ENCODE measurements around the gene ING3.

ING3 gene

DNA sequence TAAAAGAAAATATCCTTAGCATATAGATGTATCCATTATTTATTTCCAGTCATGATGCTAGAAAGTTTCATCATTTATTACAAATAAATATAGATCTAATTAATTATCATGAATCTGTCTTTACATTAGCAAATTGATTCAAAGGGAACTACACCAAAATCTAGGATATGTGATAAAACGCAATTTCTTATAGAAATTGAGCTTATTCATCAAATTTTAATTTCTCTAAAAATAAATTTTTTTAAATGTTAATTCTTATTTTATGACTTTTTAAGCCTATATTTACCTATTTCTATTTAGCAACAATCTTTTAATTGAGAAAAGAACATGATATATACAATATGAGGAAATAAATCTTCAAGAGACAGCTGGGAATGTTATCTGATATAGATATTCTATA lies 34.0 kb upstream of the ING3 start:
- Histone ChIP-seq H3K27me3 (ENCODE audit: low read length) (no peaks in the 10 kb centered on the region), H3K9ac (ENCODE audit: low read length) (no peak overlapping the region), H3K4me3 (ENCODE audit: insufficient read depth, low read length, poor library complexity, severe bottlenecking) (no peak overlapping the region), H3K9me2 (replicated peaks; ENCODE audit: insufficient read depth, low read length) (no peaks in the 10 kb centered on the region), H3K79me2 (ENCODE audit: insufficient read depth, low read length) (no peaks in the 10 kb centered on the region), H3K27ac (ENCODE audit: low read depth, low read length) (no peak overlapping the region), H3K4me2 (ENCODE audit: low read depth, low read length, poor library complexity, severe bottlenecking) (no peak overlapping the region), H3F3A (ENCODE audit: insufficient read depth) (no peaks in the 10 kb centered on the region), H3K9me3 (ENCODE audit: insufficient read depth, low read length) (no peaks in the 10 kb centered on the region), H2AFZ (ENCODE audit: low read depth, low read length, severe bottlenecking) (no peak overlapping the region), H4K20me1 (ENCODE audit: low read depth, low read length) (no peaks in the 10 kb centered on the region), H3K36me3 (ENCODE audit: low read length) (no peaks in the 10 kb centered on the region)
- TF ChIP-seq EZH2phosphoT487 (conservative IDR thresholded peaks at IDR 0.05; ENCODE audit: low read length): no peak
- TF ChIP-seq, protein P1, sequence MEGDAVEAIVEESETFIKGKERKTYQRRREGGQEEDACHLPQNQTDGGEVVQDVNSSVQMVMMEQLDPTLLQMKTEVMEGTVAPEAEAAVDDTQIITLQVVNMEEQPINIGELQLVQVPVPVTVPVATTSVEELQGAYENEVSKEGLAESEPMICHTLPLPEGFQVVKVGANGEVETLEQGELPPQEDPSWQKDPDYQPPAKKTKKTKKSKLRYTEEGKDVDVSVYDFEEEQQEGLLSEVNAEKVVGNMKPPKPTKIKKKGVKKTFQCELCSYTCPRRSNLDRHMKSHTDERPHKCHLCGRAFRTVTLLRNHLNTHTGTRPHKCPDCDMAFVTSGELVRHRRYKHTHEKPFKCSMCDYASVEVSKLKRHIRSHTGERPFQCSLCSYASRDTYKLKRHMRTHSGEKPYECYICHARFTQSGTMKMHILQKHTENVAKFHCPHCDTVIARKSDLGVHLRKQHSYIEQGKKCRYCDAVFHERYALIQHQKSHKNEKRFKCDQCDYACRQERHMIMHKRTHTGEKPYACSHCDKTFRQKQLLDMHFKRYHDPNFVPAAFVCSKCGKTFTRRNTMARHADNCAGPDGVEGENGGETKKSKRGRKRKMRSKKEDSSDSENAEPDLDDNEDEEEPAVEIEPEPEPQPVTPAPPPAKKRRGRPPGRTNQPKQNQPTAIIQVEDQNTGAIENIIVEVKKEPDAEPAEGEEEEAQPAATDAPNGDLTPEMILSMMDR (IDR thresholded peaks at IDR 0.05; ENCODE audit: insufficient read depth, low read length, poor library complexity, severe bottlenecking): no peak

DNA sequence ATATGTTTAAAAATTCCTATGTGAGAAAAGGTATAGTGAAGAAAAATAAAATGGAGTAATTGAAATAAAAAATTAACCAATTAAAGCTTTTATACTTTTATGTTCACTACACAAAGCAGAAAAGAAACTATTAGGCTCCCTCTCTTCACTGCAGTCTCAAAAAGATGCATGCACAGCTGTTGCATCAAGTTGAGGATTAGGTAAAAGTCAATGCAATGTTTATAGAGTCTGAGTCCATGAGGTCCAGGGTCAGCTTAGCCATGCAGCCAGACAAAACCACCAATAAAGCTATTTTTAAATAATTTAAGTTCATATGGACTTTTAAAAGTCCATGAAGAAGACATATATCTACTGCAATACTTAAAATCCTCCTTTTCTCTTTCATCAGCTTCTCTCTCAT lies 31.1 kb upstream of the ING3 start:
- Histone ChIP-seq H2AFZ (ENCODE audit: low read depth, low read length, severe bottlenecking) (no peak overlapping the region), H3K27me3 (ENCODE audit: low read length) (no peaks in the 10 kb centered on the region), H3K79me2 (ENCODE audit: insufficient read depth, low read length) (no peaks in the 10 kb centered on the region), H3K4me3 (ENCODE audit: insufficient read depth, low read length, poor library complexity, severe bottlenecking) (no peak overlapping the region), H3K4me2 (ENCODE audit: low read depth, low read length, poor library complexity, severe bottlenecking) (no peak overlapping the region), H3K9ac (ENCODE audit: low read length) (no peak overlapping the region), H3K9me3 (ENCODE audit: insufficient read depth, low read length) (no peaks in the 10 kb centered on the region), H3F3A (ENCODE audit: insufficient read depth) (no peaks in the 10 kb centered on the region), H4K20me1 (ENCODE audit: low read depth, low read length) (no peaks in the 10 kb centered on the region), H3K36me3 (ENCODE audit: low read length) (no peaks in the 10 kb centered on the region), H3K9me2 (replicated peaks; ENCODE audit: insufficient read depth, low read length) (no peaks in the 10 kb centered on the region), H3K27ac (ENCODE audit: low read depth, low read length) (no peak overlapping the region)
- no peak for TF ChIP-seq EZH2phosphoT487 (conservative IDR thresholded peaks at IDR 0.05; ENCODE audit: low read length)
- TF ChIP-seq, protein P1 (IDR thresholded peaks at IDR 0.05; ENCODE audit: insufficient read depth, low read length, poor library complexity, severe bottlenecking): no peak

DNA sequence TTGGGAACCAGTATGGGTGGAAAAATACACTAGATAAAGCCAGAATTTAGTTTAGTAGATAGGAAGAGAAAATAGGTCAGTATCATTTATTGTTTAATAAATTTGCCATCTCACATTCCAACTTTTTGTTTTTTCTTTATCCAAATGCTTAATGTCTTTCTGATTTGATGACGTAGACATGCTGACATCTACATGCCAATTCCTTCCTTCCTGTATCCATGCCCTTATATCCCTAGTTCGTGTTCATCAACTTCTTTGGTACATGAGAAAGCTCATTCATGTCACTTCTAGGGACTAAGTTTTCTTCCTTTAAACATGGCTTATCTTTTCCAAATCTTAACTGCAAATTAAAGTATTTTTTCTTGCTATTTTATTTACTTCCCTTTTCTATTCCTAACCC lies 30.5 kb upstream of the ING3 start:
- Histone ChIP-seq H3K36me3 (ENCODE audit: low read length) (no peaks in the 10 kb centered on the region), H3K79me2 (ENCODE audit: insufficient read depth, low read length) (no peaks in the 10 kb centered on the region), H3K9ac (ENCODE audit: low read length) (no peak overlapping the region), H3K9me3 (ENCODE audit: insufficient read depth, low read length) (no peaks in the 10 kb centered on the region), H3K4me3 (ENCODE audit: insufficient read depth, low read length, poor library complexity, severe bottlenecking) (no peak overlapping the region), H3K4me2 (ENCODE audit: low read depth, low read length, poor library complexity, severe bottlenecking) (no peak overlapping the region), H3K27me3 (ENCODE audit: low read length) (no peaks in the 10 kb centered on the region), H3K27ac (ENCODE audit: low read depth, low read length) (no peak overlapping the region), H3K9me2 (replicated peaks; ENCODE audit: insufficient read depth, low read length) (no peaks in the 10 kb centered on the region), H3F3A (ENCODE audit: insufficient read depth) (no peaks in the 10 kb centered on the region), H2AFZ (ENCODE audit: low read depth, low read length, severe bottlenecking) (no peak overlapping the region), H4K20me1 (ENCODE audit: low read depth, low read length) (no peaks in the 10 kb centered on the region)
- TF ChIP-seq, protein P1 (IDR thresholded peaks at IDR 0.05; ENCODE audit: insufficient read depth, low read length, poor library complexity, severe bottlenecking): no peak
